ENCODE results near the gene UBE2E1.

Gene UBE2E1

GRCh38 chr3:23805633-23806533 lies at the start of gene UBE2E1:
Gene UBE2E1, plus strand, starts transcription at chr3:23805955. Its CDS starts 1,315 bp downstream, at chr3:23807270.
- peak; percentile 60 for DNase-seq (ENCODE audit: low read depth)
- peak; percentile 9 for TF ChIP-seq CTCF (IDR thresholded peaks at IDR 0.05; ENCODE audit: low read depth, low read length, missing control alignments)
- peak within 1 kb of the TSS; percentile 91 for H3K4me3 ChIP-seq (ENCODE audit: low read depth, low read length)

GRCh38 chr3:23756206-23756840 lies 49.4 kb upstream of the UBE2E1 start:
- H3K4me3 ChIP-seq (ENCODE audit: low read depth, low read length), result no peak overlapping the region
- DNase-seq (ENCODE audit: low read depth), result no peak
- TF ChIP-seq CTCF (IDR thresholded peaks at IDR 0.05; ENCODE audit: low read depth, low read length, missing control alignments), result no peak

GRCh38 chr3:23758253-23758838 lies 47.4 kb upstream of the UBE2E1 start:
- no peak overlapping the region for H3K4me3 ChIP-seq (ENCODE audit: low read depth, low read length)
- no peak for TF ChIP-seq CTCF (IDR thresholded peaks at IDR 0.05; ENCODE audit: low read depth, low read length, missing control alignments)

GRCh38 chr3:23760325-23760724 lies 45.4 kb upstream of the UBE2E1 start:
- TF ChIP-seq CTCF (IDR thresholded peaks at IDR 0.05; ENCODE audit: low read depth, low read length, missing control alignments), result no peak
- no peak overlapping the region for H3K4me3 ChIP-seq (ENCODE audit: low read depth, low read length)
- no peak for DNase-seq (ENCODE audit: low read depth)

More at GRCh38 chr3:23758253-23758838, 47.4 kb upstream of the UBE2E1 start:
- no peak for DNase-seq (ENCODE audit: low read depth)

- no peak for TF ChIP-seq CTCF (IDR thresholded peaks at IDR 0.05; ENCODE audit: low read depth, low read length, missing control alignments)
- DNase-seq (ENCODE audit: low read depth), result no peak
- no peak overlapping the region for H3K4me3 ChIP-seq (ENCODE audit: low read depth, low read length)
These were observed 44.8 kb upstream of the UBE2E1 start for GRCh38 chr3:23760871-23761373.

- no peak for DNase-seq (ENCODE audit: low read depth)
- peak; percentile 50 for TF ChIP-seq CTCF (IDR thresholded peaks at IDR 0.05; ENCODE audit: low read depth, low read length, missing control alignments)
These were observed 44.3 kb upstream of the UBE2E1 start for GRCh38 chr3:23761440-23761896.

More at GRCh38 chr3:23761440-23761896, 44.3 kb upstream of the UBE2E1 start:
- no peak overlapping the region for H3K4me3 ChIP-seq (ENCODE audit: low read depth, low read length)
